Measurements from ENCODE around the gene SOCS2.

The SOCS2 gene

GRCh38 chr12:93599192-93599591 lies 26.7 kb downstream of the SOCS2 start:
- ChIA-PET POLR2A (no interaction called here), CTCF (interaction anchor here (1.4 to 1.6 kb wide), 2 partner anchors 78 to 175 kb away, joined by 3 to 4 read pairs; no protein-coding TSS in a partner anchor)
- Histone ChIP-seq H3K27ac (ENCODE audit: insufficient read depth in 1 of 2, low read depth in 1 of 2, low read length in 2 of 2, poor library complexity in 1 of 2, severe bottlenecking in 2 of 2) (no peak overlapping the region), H3K4me1 (ENCODE audit: control extremely low read depth in 1 of 4, control insufficient read depth in 4 of 4, insufficient read depth in 4 of 4, low read length in 3 of 4) (peaks cover 25 to 55% (median 31%) of the 10 kb centered on the region in 4 experiments), H3K9me3 (ENCODE audit: control extremely low read depth in 1 of 5, control insufficient read depth in 4 of 5, insufficient read depth in 2 of 5, low read depth in 1 of 5, low read length in 4 of 5) (no peaks in the 10 kb centered on the region), H3K27me3 (replicated peaks in 2 of 5; ENCODE audit: control insufficient read depth in 4 of 5, insufficient read depth in 5 of 5, low read length in 4 of 5) (no peaks in the 10 kb centered on the region), H3K36me3 (ENCODE audit: control insufficient read depth in 4 of 4, insufficient read depth in 4 of 4, low read length in 3 of 4) (no peaks in the 10 kb centered on the region), H3K4me3 (ENCODE audit: control insufficient read depth in 1 of 7, extremely low read depth in 1 of 7, insufficient read depth in 4 of 7, low read depth in 2 of 7, low read length in 6 of 7) (no peak overlapping the region)
- no CpG with 5 or more reads among the region's 3 CpGs for WGBS (ENCODE audit: insufficient coverage)
- DNase-seq = no peak

- ChIA-PET CTCF (interaction anchor here (0.8 to 3.0 kb wide), 3 partner anchors 10 to 141 kb away, joined by 3 to 12 read pairs (median 8); no protein-coding TSS in a partner anchor), POLR2A (interaction anchor here (0.6 kb wide), 1 partner anchor 11 kb away, joined by 3 read pairs; no protein-coding TSS in a partner anchor)
- Histone ChIP-seq H3K4me3 (ENCODE audit: control insufficient read depth in 1 of 7, extremely low read depth in 1 of 7, insufficient read depth in 4 of 7, low read depth in 2 of 7, low read length in 6 of 7) (no peak overlapping the region), H3K27me3 (replicated peaks in 2 of 5; ENCODE audit: control insufficient read depth in 4 of 5, insufficient read depth in 5 of 5, low read length in 4 of 5) (no peaks in the 10 kb centered on the region), H3K27ac (ENCODE audit: insufficient read depth in 1 of 2, low read depth in 1 of 2, low read length in 2 of 2, poor library complexity in 1 of 2, severe bottlenecking in 2 of 2) (no peak overlapping the region), H3K36me3 (ENCODE audit: control insufficient read depth in 4 of 4, insufficient read depth in 4 of 4, low read length in 3 of 4) (no peaks in the 10 kb centered on the region), H3K9me3 (ENCODE audit: control extremely low read depth in 1 of 5, control insufficient read depth in 4 of 5, insufficient read depth in 2 of 5, low read depth in 1 of 5, low read length in 4 of 5) (no peaks in the 10 kb centered on the region), H3K4me1 (ENCODE audit: control extremely low read depth in 1 of 4, control insufficient read depth in 4 of 4, insufficient read depth in 4 of 4, low read length in 3 of 4) (peaks cover 9 to 41% (median 21%) of the 10 kb centered on the region in 4 experiments)
- no peak for DNase-seq
- WGBS (ENCODE audit: insufficient coverage) = 100% methylated on average over 1 of the region's 2 CpGs
These were observed 29.1 kb downstream of the SOCS2 start for GRCh38 chr12:93601591-93601990.

GRCh38 chr12:93602897-93603668 lies 30.6 kb downstream of the SOCS2 start:
- no peak overlapping the region for H3K27ac ChIP-seq (ENCODE audit: insufficient read depth in 1 of 2, low read depth in 1 of 2, low read length in 2 of 2, poor library complexity in 1 of 2, severe bottlenecking in 2 of 2)
- H3K4me1 ChIP-seq (ENCODE audit: control extremely low read depth in 1 of 4, control insufficient read depth in 4 of 4, insufficient read depth in 4 of 4, low read length in 3 of 4) = peaks cover 9 to 28% (median 15%) of the 10 kb centered on the region in 4 experiments
- H3K36me3 ChIP-seq (ENCODE audit: control insufficient read depth in 4 of 4, insufficient read depth in 4 of 4, low read length in 3 of 4) = no peaks in the 10 kb centered on the region
- ChIA-PET POLR2A (interaction anchor here (1.0 kb wide), 1 partner anchor 10 kb away, joined by 3 read pairs; no protein-coding TSS in a partner anchor), CTCF (interaction anchor here (0.8 to 3.0 kb wide), 7 partner anchors 8 to 375 kb away, joined by 3 to 12 read pairs (median 4); no protein-coding TSS in a partner anchor)
- no peaks in the 10 kb centered on the region for H3K27me3 ChIP-seq (replicated peaks in 2 of 5; ENCODE audit: control insufficient read depth in 4 of 5, insufficient read depth in 5 of 5, low read length in 4 of 5)
- no peak overlapping the region for H3K4me3 ChIP-seq (ENCODE audit: control insufficient read depth in 1 of 7, extremely low read depth in 1 of 7, insufficient read depth in 4 of 7, low read depth in 2 of 7, low read length in 6 of 7)
- DNase-seq = no peak
- H3K9me3 ChIP-seq (ENCODE audit: control extremely low read depth in 1 of 5, control insufficient read depth in 4 of 5, insufficient read depth in 2 of 5, low read depth in 1 of 5, low read length in 4 of 5) = no peaks in the 10 kb centered on the region
- 44% methylated on average over 3 of the region's 8 CpGs for WGBS (ENCODE audit: insufficient coverage)

- Histone ChIP-seq H3K4me1 (ENCODE audit: control extremely low read depth in 1 of 4, control insufficient read depth in 4 of 4, insufficient read depth in 4 of 4, low read length in 3 of 4) (peaks cover 9 to 25% (median 14%) of the 10 kb centered on the region in 4 experiments), H3K9me3 (ENCODE audit: control extremely low read depth in 1 of 5, control insufficient read depth in 4 of 5, insufficient read depth in 2 of 5, low read depth in 1 of 5, low read length in 4 of 5) (no peaks in the 10 kb centered on the region), H3K4me3 (ENCODE audit: control insufficient read depth in 1 of 7, extremely low read depth in 1 of 7, insufficient read depth in 4 of 7, low read depth in 2 of 7, low read length in 6 of 7) (peak overlapping the region in 1 of 7 experiments; percentile 13), H3K27ac (ENCODE audit: insufficient read depth in 1 of 2, low read depth in 1 of 2, low read length in 2 of 2, poor library complexity in 1 of 2, severe bottlenecking in 2 of 2) (no peak overlapping the region), H3K27me3 (replicated peaks in 2 of 5; ENCODE audit: control insufficient read depth in 4 of 5, insufficient read depth in 5 of 5, low read length in 4 of 5) (no peaks in the 10 kb centered on the region), H3K36me3 (ENCODE audit: control insufficient read depth in 4 of 4, insufficient read depth in 4 of 4, low read length in 3 of 4) (no peaks in the 10 kb centered on the region)
- DNase-seq = peak; percentile 56 to 77 (median 71)
- WGBS (ENCODE audit: insufficient coverage) = 80% methylated on average over 1 of the region's 4 CpGs
- ChIA-PET CTCF (interaction anchor here (0.9 to 3.0 kb wide), 7 partner anchors 9 to 374 kb away, joined by 3 to 12 read pairs (median 4); no protein-coding TSS in a partner anchor), POLR2A (interaction anchor here (1.0 kb wide), 1 partner anchor 9 kb away, joined by 3 read pairs; no protein-coding TSS in a partner anchor)
These were observed 31.3 kb downstream of the SOCS2 start for GRCh38 chr12:93603762-93604161.

GRCh38 chr12:93608313-93608712 lies 35.8 kb downstream of the SOCS2 start:
- CTCF ChIA-PET = interaction anchor here (0.7 kb wide), 1 partner anchor 11 kb away, joined by 3 read pairs; no protein-coding TSS in a partner anchor

GRCh38 chr12:93609281-93610192 lies 37.1 kb downstream of the SOCS2 start:
- ChIA-PET CTCF (no interaction called here), POLR2A (no interaction called here)
- no peak for DNase-seq
- H3K9me3 ChIP-seq (ENCODE audit: control extremely low read depth in 1 of 5, control insufficient read depth in 4 of 5, insufficient read depth in 2 of 5, low read depth in 1 of 5, low read length in 4 of 5) = no peaks in the 10 kb centered on the region
- H3K4me1 ChIP-seq (ENCODE audit: control extremely low read depth in 1 of 4, control insufficient read depth in 4 of 4, insufficient read depth in 4 of 4, low read length in 3 of 4) = peaks cover 0 to 6% (median 2%) of the 10 kb centered on the region in 4 experiments
- no peak overlapping the region for H3K4me3 ChIP-seq (ENCODE audit: control insufficient read depth in 1 of 7, extremely low read depth in 1 of 7, insufficient read depth in 4 of 7, low read depth in 2 of 7, low read length in 6 of 7)
- WGBS (ENCODE audit: insufficient coverage) = 100% methylated on average over 1 of the region's 4 CpGs
- H3K27ac ChIP-seq (ENCODE audit: insufficient read depth in 1 of 2, low read depth in 1 of 2, low read length in 2 of 2, poor library complexity in 1 of 2, severe bottlenecking in 2 of 2) = no peak overlapping the region
- H3K36me3 ChIP-seq (ENCODE audit: control insufficient read depth in 4 of 4, insufficient read depth in 4 of 4, low read length in 3 of 4) = no peaks in the 10 kb centered on the region
- no peaks in the 10 kb centered on the region for H3K27me3 ChIP-seq (replicated peaks in 2 of 5; ENCODE audit: control insufficient read depth in 4 of 5, insufficient read depth in 5 of 5, low read length in 4 of 5)

More at GRCh38 chr12:93608313-93608712, 35.8 kb downstream of the SOCS2 start:
- 100% methylated on average over 1 of the region's 1 CpG for WGBS (ENCODE audit: insufficient coverage)
- H3K27ac ChIP-seq (ENCODE audit: insufficient read depth in 1 of 2, low read depth in 1 of 2, low read length in 2 of 2, poor library complexity in 1 of 2, severe bottlenecking in 2 of 2) = no peak overlapping the region
- POLR2A ChIA-PET = no interaction called here
- no peaks in the 10 kb centered on the region for H3K27me3 ChIP-seq (replicated peaks in 2 of 5; ENCODE audit: control insufficient read depth in 4 of 5, insufficient read depth in 5 of 5, low read length in 4 of 5)
- no peak overlapping the region for H3K4me3 ChIP-seq (ENCODE audit: control insufficient read depth in 1 of 7, extremely low read depth in 1 of 7, insufficient read depth in 4 of 7, low read depth in 2 of 7, low read length in 6 of 7)
- no peak for DNase-seq
- no peaks in the 10 kb centered on the region for H3K9me3 ChIP-seq (ENCODE audit: control extremely low read depth in 1 of 5, control insufficient read depth in 4 of 5, insufficient read depth in 2 of 5, low read depth in 1 of 5, low read length in 4 of 5)
- peaks cover 8 to 14% (median 9%) of the 10 kb centered on the region in 4 experiments for H3K4me1 ChIP-seq (ENCODE audit: control extremely low read depth in 1 of 4, control insufficient read depth in 4 of 4, insufficient read depth in 4 of 4, low read length in 3 of 4)
- no peaks in the 10 kb centered on the region for H3K36me3 ChIP-seq (ENCODE audit: control insufficient read depth in 4 of 4, insufficient read depth in 4 of 4, low read length in 3 of 4)

All from common myeloid progenitor, CD34-positive (primary cell).